GM20000 (cell line): ENCODE data around the gene TRAPPC6A.

Source experiments
- DNase-seq: peaks from one replicate; pipeline ENCODE4 v3.0.0; 2012; ENCODE audit warnings: low spot score
- TF ChIP-seq, protein P1 (sequence below): IDR thresholded peaks from 2 replicates; pipeline ENCODE4 v1.5.1; 2012; ENCODE audit warnings: mild to moderate bottlenecking, control low read depth; ENCODE audit errors: extremely low read depth, missing control alignments

The TRAPPC6A gene

GRCh38 chr19:45156011-45156630, 21.9 kb downstream of the TRAPPC6A start:
- TF ChIP-seq, protein P1, sequence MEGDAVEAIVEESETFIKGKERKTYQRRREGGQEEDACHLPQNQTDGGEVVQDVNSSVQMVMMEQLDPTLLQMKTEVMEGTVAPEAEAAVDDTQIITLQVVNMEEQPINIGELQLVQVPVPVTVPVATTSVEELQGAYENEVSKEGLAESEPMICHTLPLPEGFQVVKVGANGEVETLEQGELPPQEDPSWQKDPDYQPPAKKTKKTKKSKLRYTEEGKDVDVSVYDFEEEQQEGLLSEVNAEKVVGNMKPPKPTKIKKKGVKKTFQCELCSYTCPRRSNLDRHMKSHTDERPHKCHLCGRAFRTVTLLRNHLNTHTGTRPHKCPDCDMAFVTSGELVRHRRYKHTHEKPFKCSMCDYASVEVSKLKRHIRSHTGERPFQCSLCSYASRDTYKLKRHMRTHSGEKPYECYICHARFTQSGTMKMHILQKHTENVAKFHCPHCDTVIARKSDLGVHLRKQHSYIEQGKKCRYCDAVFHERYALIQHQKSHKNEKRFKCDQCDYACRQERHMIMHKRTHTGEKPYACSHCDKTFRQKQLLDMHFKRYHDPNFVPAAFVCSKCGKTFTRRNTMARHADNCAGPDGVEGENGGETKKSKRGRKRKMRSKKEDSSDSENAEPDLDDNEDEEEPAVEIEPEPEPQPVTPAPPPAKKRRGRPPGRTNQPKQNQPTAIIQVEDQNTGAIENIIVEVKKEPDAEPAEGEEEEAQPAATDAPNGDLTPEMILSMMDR, result no peak
- DNase-seq, result no peak

DNA sequence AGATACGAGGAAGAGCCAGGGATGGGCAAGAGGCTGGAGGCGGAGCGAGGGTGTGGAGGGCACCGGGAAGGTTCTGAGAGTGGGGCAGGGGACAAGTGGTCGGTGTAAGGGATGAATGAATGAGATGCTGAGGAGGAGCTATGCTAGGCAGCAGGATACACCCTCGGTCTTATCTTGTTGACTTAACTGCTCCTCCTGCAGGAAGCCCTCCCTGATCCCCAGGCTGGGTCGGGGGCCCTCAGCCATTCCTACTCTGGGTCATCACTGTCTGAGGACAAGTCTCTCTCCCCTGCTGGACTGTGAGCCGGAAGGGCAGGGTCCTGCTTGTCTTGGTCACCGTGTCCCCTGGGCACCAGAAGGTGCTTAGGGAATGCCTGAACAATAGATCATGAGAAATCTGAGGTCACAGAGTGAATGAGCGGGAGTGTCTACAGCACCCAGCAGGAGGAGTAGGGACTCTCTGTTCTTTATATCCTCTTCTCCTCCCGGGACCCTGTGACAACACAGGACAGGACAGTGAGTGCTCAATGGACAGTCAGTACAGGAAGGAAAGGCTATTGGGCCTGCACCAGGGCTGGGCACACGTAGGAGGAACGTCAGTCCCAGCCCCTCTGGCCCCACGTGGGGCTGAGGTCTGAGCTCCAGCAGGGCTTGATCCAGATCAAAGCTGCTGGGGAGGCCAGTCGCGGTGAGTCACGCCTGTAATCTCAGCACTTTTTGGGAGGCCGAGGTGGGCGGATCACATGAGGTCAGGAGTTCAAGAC, 23.8 kb downstream of the TRAPPC6A start:
- DNase-seq, result no peak
- TF ChIP-seq, protein P1, result no peak

DNA sequence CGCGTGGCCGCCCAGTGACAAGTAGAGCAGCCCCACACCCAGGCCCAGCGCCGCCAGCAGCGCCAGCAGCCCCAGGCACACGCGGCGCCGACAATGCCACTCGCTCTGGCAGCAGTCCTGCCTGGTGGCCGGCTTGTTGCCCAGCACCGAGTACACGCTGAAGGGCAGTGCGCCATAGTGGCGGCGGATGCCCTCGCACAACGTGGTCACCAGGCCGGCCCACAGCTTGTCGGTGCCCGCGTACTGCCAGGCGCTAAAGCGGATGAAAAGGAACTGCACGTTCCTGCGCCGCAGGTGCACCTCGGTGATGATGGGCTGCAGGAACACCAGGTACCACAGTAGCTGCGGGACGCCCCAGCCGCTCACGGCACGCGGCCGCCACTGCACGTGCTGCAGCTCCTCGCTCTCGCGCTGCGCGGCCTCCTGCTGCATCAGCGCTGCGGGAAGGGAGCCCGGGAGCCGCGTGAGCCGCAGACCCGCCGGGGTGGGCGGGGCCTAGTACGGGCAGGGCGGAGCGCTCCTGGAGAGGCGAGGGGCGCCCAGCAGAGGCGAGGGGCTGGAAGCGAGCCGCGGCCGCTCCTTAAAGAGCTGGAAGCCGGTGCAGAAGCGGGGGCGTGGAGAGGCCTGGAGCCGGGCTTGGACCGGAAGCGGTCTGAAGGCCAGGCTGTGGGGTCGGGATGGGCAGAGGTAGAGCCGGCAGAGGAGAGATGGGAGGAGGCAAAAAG, 24.5 kb downstream of the TRAPPC6A start:
- peak; percentile 61 for DNase-seq
- TF ChIP-seq, protein P1, result no peak

DNA sequence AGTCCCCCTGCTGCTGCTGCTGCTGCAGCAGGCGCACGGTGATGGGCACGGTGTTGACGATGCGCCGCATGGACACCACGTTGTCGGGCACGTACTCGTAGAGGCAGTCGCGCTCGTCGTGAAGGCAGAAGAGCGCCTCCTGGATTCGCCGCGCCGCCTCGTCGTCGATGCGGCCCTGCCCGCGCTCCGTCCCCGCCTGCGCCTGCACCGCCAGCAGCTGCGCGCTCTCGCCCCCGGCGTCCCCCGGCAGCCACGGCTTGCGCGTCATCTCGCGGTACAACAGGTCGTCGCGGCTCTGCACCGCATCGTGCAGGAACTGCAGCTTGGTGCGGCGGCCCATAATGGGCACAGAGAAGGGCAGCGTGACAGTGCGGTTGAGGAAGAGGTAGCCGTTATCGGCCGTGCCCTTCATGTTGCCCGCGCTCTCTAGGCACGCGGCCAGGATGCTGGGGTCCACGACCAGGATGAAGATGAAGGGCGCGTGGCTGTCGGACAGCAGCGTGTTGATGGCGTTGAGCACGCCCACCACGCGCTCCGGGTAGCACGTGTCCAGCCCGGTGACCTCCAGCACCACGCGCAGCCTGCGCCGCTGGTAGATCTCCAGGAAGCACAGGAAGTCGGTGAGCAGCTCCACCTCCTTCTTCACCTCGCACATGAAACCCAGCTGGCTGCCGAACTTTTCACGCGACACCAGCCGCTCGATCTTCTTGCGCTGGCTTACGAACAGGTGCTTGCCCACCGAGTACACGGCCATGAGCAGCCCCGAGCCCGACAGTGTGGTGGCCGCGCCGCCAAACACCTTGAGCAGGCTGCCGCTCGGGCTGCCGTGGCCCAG, 25.3 kb downstream of the TRAPPC6A start:
- TF ChIP-seq, protein P1, result no peak
- DNase-seq, result peak; percentile 82

GRCh38 chr19:45151821-45152503, 26.1 kb downstream of the TRAPPC6A start:
- TF ChIP-seq, protein P1, result no peak
- DNase-seq, result peak; percentile 41

GRCh38 chr19:45151320-45151719, 26.7 kb downstream of the TRAPPC6A start:
- peak; percentile 13 for DNase-seq
- TF ChIP-seq, protein P1, result no peak
